GM04504 (cell line): ENCODE data around the gene C2.
A peak's percentile ranks its signal among the peaks of the same experiment; 100 is the strongest.
"Not testable (repeated sequence)": the region's sequence is repeated elsewhere in the genome, so short reads cannot be mapped to it uniquely, and the experiment has no call there.

Experiments used
- DNase-seq: peaks from one replicate; pipeline ENCODE4 v3.0.0-alpha.2; 2012; ENCODE audit warnings: low read depth

The C2 gene

GRCh38 chr6:31958741-31959739 lies 31.5 kb downstream of the C2 start, which contains the start of the genes NELFE and SKIC2:
Gene NELFE (minus strand): TSS chr6:31958971. CDS start chr6:31958446, 525 bp downstream.
Gene SKIC2 (plus strand): TSS chr6:31959175. CDS start chr6:31959193, 18 bp downstream.
- DNase-seq: peak; percentile 95

GRCh38 chr6:31961616-31962015 lies 34.1 kb downstream of the C2 start:
- no peak for DNase-seq

- no peak for DNase-seq
These were observed 36.4 kb downstream of the C2 start for GRCh38 chr6:31963921-31964320.

GRCh38 chr6:31965700-31966099 lies 38.2 kb downstream of the C2 start:
- DNase-seq: no peak

- no peak for DNase-seq
These were observed 39.0 kb downstream of the C2 start for GRCh38 chr6:31966506-31966905.

- no peak for DNase-seq
These were observed 39.7 kb downstream of the C2 start for GRCh38 chr6:31966997-31967925.

- no peak for DNase-seq
These were observed 40.4 kb downstream of the C2 start for GRCh38 chr6:31967926-31968320.

- DNase-seq: no peak
These were observed 40.8 kb downstream of the C2 start for GRCh38 chr6:31968326-31968725.

GRCh38 chr6:31968791-31969711 lies 41.5 kb downstream of the C2 start:
- no peak for DNase-seq

- no peak for DNase-seq
These were observed 42.4 kb downstream of the C2 start for GRCh38 chr6:31969712-31970603.

GRCh38 chr6:31970604-31971271 lies 43.2 kb downstream of the C2 start:
- no peak for DNase-seq

GRCh38 chr6:31971279-31971992 lies 43.9 kb downstream of the C2 start:
- no peak for DNase-seq

GRCh38 chr6:31971993-31972708 lies 44.6 kb downstream of the C2 start, which contains the start of gene DXO:
Gene DXO (minus strand): TSS chr6:31972138. CDS start chr6:31971675, 463 bp downstream.
- DNase-seq: peak; percentile 98

GRCh38 chr6:31972709-31973350 lies 45.3 kb downstream of the C2 start:
- no peak for DNase-seq

GRCh38 chr6:31976065-31976464 lies 48.5 kb downstream of the C2 start:
- DNase-seq: not testable (repeated sequence)

GRCh38 chr6:31977816-31978431 lies 50.4 kb downstream of the C2 start:
- DNase-seq: no peak

GRCh38 chr6:31978831-31979230 lies 51.3 kb downstream of the C2 start:
- no peak for DNase-seq
